Hepatocyte (in vitro differentiated cells): ENCODE results near the gene SAMD3.

Source experiments
- CTCF ChIP-seq: fragments of 200-600 bp; sonication (generic); IDR thresholded peaks from 2 replicates; pipeline ENCODE4 v1.5.1; 2016; ENCODE audit warnings: antibody characterized with exemption, mild to moderate bottlenecking; ENCODE audit not compliant: poor library complexity
- EZH2 ChIP-seq: fragments of 200-600 bp; sonication (generic); IDR thresholded peaks from 2 replicates; pipeline ENCODE4 v1.6.1; 2016; ENCODE audit warnings: antibody characterized with exemption, mild to moderate bottlenecking, borderline replicate concordance
- EZH2phosphoT487 ChIP-seq: fragments of 200-600 bp; sonication (generic); IDR thresholded peaks from one replicate; pipeline ENCODE4 v1.6.1; 2018; ENCODE audit warnings: antibody characterized with exemption, mild to moderate bottlenecking, low read depth, moderate library complexity; ENCODE audit not compliant: unreplicated experiment, severe bottlenecking

GRCh38 chr6:130188207-130188899, 34.4 kb downstream of the SAMD3 start:
- TF ChIP-seq CTCF, result no peak
- TF ChIP-seq EZH2, result no peak
- TF ChIP-seq EZH2phosphoT487, result no peak
